ENCODE data around the gene RALBP1.

The RALBP1 gene

GRCh38 chr18:9547782-9548181 is 72.5 kb downstream of the RALBP1 start:
- DNase-seq (ENCODE audit: low read depth in 3 of 3), result no peak

- no peak for DNase-seq (ENCODE audit: low read depth in 3 of 3)
These were observed 74.1 kb downstream of the RALBP1 start for GRCh38 chr18:9549405-9549804.

- DNase-seq (ENCODE audit: low read depth in 3 of 3), result no peak
These were observed 75.1 kb downstream of the RALBP1 start for GRCh38 chr18:9550429-9550828.

- no peak for DNase-seq (ENCODE audit: low read depth in 3 of 3)
These were observed 76.9 kb downstream of the RALBP1 start for GRCh38 chr18:9552191-9552590.

GRCh38 chr18:9552616-9553015 is 77.3 kb downstream of the RALBP1 start:
- DNase-seq (ENCODE audit: low read depth in 3 of 3), result no peak

GRCh38 chr18:9557250-9557943 is 82.1 kb downstream of the RALBP1 start:
- DNase-seq (ENCODE audit: low read depth in 3 of 3), result no peak

- no peak for DNase-seq (ENCODE audit: low read depth in 3 of 3)
These were observed 83.2 kb downstream of the RALBP1 start for GRCh38 chr18:9558387-9559064.

- DNase-seq (ENCODE audit: low read depth in 3 of 3), result no peak
These were observed 83.9 kb downstream of the RALBP1 start for GRCh38 chr18:9559253-9559652.

- no peak for DNase-seq (ENCODE audit: low read depth in 3 of 3)
These were observed 86.4 kb downstream of the RALBP1 start for GRCh38 chr18:9561759-9562158.

- no peak for DNase-seq (ENCODE audit: low read depth in 3 of 3)
These were observed 87.3 kb downstream of the RALBP1 start for GRCh38 chr18:9562584-9562983.

GRCh38 chr18:9563331-9563730 is 88.0 kb downstream of the RALBP1 start:
- DNase-seq (ENCODE audit: low read depth in 3 of 3), result no peak

GRCh38 chr18:9565407-9565806 is 90.1 kb downstream of the RALBP1 start:
- DNase-seq (ENCODE audit: low read depth in 3 of 3), result no peak

- no peak for DNase-seq (ENCODE audit: low read depth in 3 of 3)
These were observed 92.9 kb downstream of the RALBP1 start for GRCh38 chr18:9568186-9568585.

- no peak for DNase-seq (ENCODE audit: low read depth in 3 of 3)
These were observed 93.9 kb downstream of the RALBP1 start for GRCh38 chr18:9569178-9569577.

GRCh38 chr18:9570255-9570654 is 94.9 kb downstream of the RALBP1 start:
- DNase-seq (ENCODE audit: low read depth in 3 of 3), result no peak

GRCh38 chr18:9571546-9571945 is 96.2 kb downstream of the RALBP1 start:
- no peak for DNase-seq (ENCODE audit: low read depth in 3 of 3)

- no peak for DNase-seq (ENCODE audit: low read depth in 3 of 3)
These were observed 99.3 kb downstream of the RALBP1 start for GRCh38 chr18:9574473-9575115.

- no peak for DNase-seq (ENCODE audit: low read depth in 3 of 3)
These were observed 100.2 kb downstream of the RALBP1 start for GRCh38 chr18:9575558-9575957.

- DNase-seq (ENCODE audit: low read depth in 3 of 3), result no peak
These were observed 102.0 kb downstream of the RALBP1 start for GRCh38 chr18:9577361-9577760.

GRCh38 chr18:9578306-9578705 is 103.0 kb downstream of the RALBP1 start:
- DNase-seq (ENCODE audit: low read depth in 3 of 3), result no peak

- DNase-seq (ENCODE audit: low read depth in 3 of 3), result no peak
These were observed 106.4 kb downstream of the RALBP1 start for GRCh38 chr18:9581667-9582066.

GRCh38 chr18:9586814-9587213 is 111.5 kb downstream of the RALBP1 start:
- DNase-seq (ENCODE audit: low read depth in 3 of 3), result no peak
